HL-60/S4 treated with retinoic acid at 250 ng/mL for 4 days and 3 days (cell line): ENCODE data around the gene AK5.

Experiments
- in situ Hi-C: fragments of 300-500 bp; cut with MboI; formaldehyde crosslinking; loops from 2 replicates; pipeline ENCODE4 v1.7.0; 2022; ENCODE audit warnings: low sequenced_read_pairs

The AK5 gene, protein sequence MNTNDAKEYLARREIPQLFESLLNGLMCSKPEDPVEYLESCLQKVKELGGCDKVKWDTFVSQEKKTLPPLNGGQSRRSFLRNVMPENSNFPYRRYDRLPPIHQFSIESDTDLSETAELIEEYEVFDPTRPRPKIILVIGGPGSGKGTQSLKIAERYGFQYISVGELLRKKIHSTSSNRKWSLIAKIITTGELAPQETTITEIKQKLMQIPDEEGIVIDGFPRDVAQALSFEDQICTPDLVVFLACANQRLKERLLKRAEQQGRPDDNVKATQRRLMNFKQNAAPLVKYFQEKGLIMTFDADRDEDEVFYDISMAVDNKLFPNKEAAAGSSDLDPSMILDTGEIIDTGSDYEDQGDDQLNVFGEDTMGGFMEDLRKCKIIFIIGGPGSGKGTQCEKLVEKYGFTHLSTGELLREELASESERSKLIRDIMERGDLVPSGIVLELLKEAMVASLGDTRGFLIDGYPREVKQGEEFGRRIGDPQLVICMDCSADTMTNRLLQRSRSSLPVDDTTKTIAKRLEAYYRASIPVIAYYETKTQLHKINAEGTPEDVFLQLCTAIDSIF

DNA sequence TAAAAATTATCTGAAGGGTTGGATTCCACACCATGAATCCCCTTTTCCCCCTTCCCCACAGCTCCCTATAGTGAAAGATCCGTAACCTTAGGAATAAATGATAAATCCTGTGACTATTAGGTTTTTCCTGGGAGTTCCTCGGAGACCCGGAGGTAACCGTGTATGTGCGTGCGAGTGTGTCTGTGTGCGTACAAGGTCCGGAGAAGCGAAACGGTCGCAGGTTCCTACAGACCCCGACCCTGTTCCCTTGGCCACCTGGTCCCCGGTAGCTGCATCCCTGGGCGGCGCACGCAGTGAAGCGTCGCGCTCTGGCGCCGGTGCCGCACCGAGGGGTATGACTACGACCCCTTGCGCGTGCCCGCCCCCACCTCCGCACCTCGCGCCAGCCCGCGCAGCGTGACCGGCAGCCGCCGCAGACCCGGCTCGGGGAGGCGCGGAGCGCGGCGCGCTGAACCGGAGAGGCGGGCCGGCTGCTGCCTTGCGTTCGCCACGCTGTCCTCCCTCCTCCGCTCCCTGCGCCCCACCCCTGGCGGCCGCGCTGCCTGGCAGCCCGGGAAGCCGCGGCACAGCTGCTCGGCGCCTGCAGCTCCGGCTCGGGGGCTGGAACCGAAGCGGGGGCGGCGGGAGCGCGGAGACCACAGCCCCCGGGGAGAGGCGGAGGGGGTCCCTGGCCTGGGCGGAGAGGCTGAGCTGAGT is at the start of gene AK5:
Gene AK5, plus strand, starts transcription at position 529 of the 696 bp plus-strand sequence. CDS start 295 bp downstream, outside the sequence.
- in situ Hi-C loops = no loop called here

DNA sequence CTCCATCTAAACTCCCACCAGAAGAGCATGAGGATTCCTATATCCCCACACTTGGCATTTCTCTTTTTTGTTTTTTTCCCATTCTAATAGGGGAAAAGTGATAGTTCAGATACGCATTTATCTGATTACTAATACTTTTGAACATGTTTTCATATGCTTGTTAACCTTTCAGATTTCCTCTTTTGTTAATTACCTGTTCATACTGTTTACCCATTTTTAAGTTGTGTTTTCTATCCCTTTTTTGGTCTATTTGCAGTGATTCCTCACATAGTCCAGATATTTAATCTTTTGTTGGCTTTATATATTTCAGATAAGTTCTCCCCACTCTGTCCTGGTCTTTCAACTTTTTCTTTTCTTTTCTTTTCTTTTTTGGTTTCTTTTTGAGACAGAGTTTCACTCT is 49.0 kb upstream of the AK5 start:
- in situ Hi-C loops = no loop called here

DNA sequence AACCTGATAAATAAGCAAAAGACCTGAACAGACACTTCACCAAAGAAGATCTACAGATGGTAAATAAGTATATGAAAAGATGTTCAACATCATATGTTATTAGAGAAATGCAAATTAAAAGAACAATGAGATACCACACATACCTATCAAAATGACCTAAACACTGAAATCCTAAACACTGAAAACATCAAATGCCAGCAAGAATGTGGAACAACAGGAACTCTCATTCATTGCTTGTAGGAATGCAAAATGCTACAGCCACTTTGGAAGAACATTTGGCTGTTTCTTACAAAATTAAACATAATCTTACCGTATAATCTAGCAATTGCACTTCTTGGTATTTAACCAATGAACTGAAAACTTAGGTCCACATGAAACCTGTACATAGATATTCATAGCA is 47.7 kb upstream of the AK5 start:
- in situ Hi-C loops = no loop called here

DNA sequence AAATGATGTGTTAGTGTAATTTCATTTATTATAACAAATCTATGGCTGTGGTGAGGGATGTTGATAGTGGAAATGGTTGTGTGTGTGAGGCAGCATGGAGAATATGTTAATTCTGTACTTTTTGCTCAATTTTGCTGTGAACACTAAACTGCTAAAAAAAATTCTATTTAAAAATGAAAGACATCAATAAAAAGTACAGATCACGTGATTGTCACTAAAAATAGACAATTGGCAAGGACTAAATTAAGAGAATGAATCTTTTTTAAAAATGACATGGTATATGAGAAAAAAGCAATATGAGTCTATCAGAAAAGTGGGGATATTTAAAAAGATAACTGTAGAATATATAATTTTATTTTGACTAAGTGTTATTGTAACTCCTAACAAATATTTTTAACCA is 46.9 kb upstream of the AK5 start:
- in situ Hi-C loops = no loop called here

DNA sequence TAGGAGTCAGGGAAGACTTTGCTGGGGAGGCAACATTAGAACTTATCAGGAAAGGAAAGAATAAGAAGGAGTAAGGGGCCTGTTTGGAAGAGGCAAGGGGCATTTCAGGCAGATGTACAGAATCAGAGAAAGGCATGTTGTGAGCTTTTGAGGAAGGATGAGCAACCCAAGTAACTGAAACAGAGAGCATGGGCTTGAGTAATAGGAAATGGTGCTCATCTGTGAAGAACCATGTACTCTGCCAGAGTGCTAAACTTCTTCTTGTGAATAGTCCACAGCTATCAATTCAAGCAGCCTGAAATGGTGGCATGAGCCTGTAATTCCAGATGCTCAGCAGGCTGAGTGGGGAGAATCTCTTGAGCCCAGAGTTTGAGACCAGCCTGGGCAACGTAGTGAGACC is 43.4 kb upstream of the AK5 start:
- in situ Hi-C loops = no loop called here

DNA sequence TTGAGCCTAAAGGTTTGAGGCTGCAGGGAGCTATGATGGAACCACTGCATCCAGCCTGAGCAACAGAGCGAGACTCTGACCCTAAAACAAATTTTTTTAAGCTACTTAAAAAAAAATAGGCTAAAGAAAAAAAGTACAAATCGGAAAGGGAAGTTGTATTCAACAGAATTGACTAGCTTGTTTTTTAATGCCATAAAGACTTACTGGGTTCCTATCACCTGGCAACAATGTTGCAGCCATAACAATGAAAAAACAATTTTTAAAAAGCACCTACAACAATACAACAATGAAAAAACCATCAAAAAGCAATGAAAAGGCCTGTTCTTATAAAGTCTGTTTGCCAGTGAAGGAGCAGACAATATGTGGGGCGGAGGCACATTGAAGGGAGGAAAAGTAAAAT is 42.5 kb upstream of the AK5 start:
- in situ Hi-C loops = no loop called here

DNA sequence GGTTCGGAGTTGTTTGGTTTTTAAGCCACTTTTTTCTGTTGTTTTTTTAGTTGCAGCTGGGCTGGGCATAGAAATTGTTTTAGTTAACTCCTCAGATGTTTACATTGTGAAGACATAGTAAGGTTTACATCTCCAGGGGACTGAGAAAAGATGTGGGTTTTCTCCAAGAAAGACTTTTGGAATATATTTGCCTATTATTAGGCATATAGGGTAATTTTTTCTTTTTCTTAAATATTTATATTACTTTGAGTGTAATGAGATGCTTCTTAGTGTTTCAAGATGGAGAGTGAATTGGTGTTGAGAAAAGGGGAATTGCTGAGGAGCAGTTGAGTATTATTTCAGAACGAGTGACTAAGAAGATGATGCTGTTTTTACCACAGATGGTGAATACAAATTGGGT is 36.0 kb upstream of the AK5 start:
- in situ Hi-C loops = no loop called here

DNA sequence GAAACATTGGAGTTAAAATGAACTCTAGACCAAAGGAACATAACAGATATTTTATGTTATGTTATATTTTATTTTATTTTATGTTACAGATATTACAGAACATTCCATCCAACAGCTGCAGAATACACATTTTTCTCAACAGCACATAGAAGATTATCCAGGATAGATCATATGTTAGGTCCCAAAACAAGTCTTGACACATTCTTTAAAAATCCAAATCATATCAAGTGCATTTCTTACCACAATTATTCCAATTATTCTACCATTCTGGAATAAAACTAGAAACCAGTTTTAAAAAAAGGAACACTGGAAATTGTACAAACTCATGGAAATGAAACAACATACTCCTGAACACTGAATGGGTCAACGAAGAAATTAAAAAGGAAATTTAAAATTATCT is 31.7 kb upstream of the AK5 start:
- in situ Hi-C loops = no loop called here

DNA sequence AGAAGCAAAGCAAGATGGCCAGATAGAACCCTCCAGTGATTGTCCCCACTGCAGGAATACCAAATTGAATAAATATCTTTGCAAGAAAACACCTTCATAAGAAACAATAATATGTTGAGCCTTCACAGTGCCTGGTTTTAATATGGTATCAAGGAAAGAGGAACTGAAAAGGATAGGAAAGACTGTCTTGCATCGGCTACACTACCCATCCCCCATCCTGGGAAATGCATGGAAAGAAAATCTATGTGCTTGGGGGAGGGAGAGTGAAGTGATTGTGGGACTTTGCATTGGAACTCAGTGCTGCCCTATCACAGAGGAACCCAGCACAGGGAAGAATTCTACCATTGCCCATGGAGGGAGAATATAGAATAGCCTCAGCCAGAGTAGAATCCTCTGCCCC is 28.6 kb upstream of the AK5 start:
- in situ Hi-C loops = no loop called here

DNA sequence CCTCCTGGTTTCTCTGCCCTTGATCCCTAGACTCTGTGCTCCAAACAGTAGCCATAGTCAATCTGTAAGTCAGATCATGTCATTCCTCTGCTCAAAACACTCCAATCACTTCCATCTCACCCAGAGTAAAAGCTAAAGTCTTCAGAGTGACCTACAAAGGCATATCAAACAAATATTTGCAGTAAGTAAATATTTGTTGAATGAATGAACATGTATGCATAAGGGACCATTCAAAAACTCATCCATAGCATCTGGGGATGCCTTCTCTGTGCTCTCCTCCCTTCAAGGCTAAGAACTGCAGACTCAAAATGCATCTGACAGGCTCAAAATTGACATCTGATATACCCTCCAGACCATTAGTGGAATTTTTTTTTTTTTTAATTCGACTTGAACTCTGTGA is 18.1 kb upstream of the AK5 start:
- in situ Hi-C loops = no loop called here

DNA sequence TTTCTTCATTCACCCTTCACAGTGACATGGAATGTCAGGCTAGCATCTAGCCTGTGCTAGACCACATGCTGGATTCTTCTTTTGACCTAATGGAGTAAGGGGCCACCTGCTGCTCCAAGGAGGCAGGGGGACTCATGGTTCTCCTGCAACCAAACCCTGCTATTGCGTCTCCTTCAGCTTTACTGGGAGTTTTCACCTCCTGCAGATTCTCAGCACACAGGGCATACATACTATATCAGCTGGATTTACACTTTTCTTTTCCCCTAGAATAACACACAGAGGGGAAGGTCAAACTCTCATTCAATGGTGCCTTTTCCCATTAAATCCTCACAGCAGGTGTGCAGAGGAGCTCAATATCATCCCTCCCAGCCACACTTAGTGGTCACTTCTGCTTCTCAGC is 16.6 kb upstream of the AK5 start:
- in situ Hi-C loops = no loop called here

DNA sequence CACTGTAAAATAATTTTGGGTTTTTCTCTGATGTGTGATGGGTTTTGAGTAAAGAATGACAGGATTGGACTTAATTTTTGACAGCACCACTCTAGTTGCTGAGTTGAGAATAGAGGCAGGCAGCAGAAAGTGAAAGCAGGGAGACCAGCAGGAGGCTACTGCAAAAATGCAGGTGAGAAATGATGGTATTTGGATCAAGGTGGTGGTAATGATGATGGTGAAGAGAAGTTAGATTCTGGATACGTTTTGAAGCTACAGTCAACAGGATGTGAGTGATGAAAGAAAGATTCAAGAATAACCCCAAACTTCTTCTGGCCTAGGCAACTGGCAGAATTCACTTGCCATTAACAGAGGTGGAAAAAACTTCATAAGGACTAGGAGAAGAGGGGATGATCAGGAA is 14.8 kb upstream of the AK5 start:
- in situ Hi-C loops = no loop called here

DNA sequence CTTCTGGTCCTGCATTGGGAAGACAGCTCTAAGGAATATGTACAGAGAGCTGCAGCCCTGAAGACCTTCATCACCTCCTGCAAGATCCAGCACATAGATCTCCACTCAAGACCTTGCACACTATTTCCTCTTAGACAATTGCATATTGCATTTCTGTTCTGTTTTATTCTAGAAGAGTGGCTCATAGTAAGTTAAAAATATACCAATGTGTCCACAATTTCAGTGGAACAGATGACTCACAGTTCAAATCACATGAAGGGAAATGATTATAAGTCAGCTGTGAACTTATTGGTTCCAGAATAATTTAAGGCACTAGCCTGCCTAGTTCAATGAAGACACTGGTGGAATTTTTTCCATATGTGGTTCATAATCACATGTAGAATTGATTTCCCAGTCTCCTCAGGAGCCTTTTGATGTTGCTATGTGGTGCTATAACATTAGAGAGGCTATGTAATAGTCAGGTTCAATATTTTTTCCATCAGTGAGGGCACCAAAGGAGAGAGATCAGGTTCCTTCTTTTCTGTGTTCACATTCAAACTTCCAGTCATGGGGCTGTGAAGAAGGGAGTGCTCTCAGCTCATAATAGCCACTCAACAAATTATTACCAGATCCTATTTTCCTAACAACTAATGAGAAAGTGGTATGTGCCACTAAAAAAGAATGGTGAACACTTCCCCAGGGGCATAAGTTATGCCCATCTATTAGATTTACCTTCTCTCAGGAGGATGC is 9.8 kb upstream of the AK5 start:
- in situ Hi-C loops = no loop called here

DNA sequence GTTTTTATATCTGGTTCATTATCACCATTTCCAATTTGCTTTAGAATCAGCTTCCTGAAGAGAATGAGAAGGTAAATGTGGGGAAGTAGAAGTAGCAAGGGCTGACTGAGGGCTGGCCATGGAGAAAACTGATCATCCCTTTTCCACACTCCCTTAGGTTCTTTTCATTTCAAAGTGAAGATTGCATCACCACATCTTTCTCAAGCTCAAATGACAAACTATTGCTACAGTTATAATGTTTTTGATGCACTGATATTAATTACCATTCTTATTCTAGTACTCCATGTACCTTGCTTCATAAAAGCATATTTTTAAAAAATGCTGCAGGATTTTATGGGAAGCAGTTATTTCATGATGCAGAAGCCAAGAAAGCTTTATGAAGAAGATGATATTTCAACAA is 7.9 kb upstream of the AK5 start:
- in situ Hi-C loops = no loop called here

DNA sequence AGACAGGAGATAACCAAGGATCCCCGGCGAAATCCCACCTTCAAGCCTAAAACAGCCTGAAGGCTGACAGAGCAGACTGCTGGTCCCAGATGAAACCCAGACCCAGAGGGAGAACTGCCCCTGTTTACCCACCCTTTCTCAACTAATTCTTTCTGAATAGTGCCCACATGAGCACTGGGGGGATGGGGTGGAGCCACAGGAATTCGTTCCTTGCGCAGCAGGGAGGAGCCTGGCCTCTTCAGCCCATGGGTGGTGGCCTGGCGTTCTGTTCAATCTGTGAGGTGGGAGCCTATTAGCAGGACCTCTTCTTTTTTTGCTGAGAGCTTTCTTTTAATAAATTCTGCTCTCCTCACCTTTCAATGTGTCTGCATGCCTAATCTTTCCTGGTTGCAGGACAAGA is 6.6 kb upstream of the AK5 start:
- in situ Hi-C loops = no loop called here

DNA sequence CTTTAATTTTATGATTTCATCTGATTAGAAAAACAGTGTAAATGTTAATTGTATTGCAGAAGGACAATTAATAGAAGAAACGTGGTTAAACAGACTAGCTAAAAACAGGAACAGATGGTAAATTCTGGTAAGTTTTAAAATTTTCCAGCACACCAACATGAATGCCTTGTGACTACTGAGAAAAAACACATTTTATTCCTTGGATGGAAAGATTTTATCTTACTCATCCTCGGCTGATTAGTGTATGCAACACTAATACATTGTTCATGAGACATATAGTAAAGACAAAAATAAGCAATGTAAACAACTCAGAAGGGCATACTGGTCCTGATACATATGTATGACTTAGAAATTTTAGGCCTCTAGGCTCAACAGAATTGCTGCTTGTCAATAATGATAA is 4.9 kb upstream of the AK5 start:
- in situ Hi-C loops = no loop called here

DNA sequence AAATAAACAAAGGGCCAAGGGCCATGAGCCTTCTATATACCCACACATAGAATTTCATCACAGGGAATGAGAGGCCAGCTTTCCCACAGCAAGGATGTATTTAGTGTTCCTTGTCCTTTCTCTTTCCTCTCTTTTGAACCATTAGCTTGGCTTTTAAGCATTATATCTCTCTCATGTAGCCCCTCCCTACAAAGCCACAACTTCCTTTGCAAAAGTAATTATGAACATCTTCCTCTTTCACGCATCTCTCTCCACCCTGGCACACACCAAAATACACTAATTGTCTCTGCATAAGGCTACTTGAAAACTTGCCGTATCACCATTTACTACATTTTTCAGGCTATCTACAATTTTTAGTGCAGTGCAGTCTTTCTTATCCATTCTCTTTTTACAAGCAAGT is 1.9 kb upstream of the AK5 start:
- in situ Hi-C loops = no loop called here

DNA sequence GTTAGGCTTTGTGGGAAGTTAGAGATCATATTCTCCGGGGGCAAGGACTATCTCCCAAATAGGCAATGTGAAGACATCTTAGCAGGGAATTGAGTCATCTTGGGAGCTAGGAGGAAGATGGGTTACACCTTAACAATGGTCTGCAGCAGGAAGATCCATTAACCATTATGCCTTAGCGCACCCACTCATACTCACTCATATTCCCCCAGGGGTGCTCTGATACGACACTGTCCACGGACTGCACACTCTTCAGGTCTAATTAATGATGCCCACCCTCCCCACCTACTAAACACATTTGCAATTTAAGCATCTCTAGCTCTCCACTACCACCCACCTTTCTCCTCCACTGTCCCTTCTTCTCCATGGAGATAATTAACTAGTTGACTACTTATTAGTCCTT is 857 bp upstream of the AK5 start:
- in situ Hi-C loops = no loop called here

DNA sequence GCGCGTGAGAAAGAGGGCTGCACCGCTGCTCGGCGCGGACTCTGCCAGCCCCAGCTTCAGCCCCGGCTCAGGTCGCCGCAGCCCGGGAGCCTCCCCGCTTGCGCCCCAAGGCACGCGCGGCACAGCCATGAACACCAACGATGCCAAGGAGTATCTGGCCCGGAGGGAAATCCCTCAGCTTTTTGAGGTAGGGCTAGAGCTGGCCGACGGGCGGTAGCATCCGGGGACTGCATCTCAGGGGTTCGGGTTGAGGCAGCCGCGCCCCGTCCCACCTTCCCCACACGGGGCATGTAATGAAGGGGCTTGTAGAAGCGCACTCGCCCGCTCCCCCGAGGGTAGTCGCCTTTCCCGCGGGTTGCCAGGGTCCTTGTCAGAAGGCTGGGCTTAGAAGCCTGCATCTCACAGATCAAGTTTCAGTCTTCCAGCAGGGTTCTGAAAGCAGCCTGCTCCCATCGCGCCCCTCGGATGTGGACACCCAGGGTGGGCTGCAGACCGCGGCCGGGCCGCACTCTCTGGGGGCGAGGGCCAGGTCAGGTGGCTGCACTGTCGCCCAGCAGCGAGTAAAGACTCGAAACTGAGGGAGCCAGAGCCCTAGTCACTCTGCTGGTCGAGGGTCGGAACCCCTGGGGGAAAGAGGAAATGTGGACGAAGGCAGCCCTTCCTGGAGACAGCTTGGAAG is 507 bp downstream of the AK5 start:
- in situ Hi-C loops = no loop called here

DNA sequence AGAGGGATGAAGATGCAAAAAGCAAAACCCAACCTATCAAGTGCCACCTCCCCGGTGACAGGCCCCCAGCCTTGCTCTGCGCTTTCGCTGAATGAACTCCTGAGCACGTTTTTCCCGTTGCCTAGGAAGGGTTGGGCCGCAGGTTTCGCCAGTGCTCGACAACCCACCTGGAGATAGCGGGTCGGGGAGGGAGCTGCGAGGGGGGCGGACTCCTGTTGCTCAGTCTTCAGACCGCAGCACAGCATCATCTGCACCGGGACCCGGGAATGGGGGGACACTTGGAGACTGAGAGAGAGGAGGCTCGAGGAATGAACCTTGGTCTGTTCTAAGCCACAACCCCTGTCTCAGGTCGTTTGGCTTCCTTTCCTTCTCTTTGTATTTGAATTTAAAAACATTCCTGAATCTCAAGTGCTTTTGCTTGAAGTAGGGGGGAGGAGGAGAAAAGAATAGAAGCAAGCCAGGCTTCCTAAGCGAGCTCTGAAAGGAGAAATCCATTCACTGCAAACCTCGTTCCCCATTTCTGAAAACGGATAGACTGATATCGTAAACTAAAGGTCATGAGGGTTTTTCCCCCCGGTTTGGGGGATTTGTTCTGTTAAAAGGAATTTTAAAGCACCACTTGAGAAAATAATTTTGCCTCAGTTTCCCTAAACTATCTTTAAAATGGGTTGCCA is 1.2 kb downstream of the AK5 start:
- in situ Hi-C loops = no loop called here
